Transverse colon (tissue), 4 donors: ENCODE data around the gene NHS.

Experiments used
- EP300 ChIP-seq: sonication (generic); formaldehyde crosslinking; IDR thresholded peaks from one replicate; pipeline ENCODE4 v1.6.1; 2017; ENCODE audit warnings: antibody characterized with exemption, low read depth
- POLR2A ChIP-seq: fragments of 450-650 bp; IDR thresholded peaks from one replicate; pipeline ENCODE4 v1.6.1; 2016; ENCODE audit warnings: antibody characterized with exemption, mild to moderate bottlenecking, moderate library complexity
- POLR2AphosphoS5 ChIP-seq, 3 donors: sonication (generic); formaldehyde crosslinking; IDR thresholded peaks; one replicate each; pipeline ENCODE4 v1.6.1; 2016; ENCODE audit warnings: antibody characterized with exemption in 3 of 3
- TF ChIP-seq, protein P1 (sequence below), 5 experiments: fragments of 200-600 bp in 3 of 5; fragments of 450-650 bp in 2 of 5; sonication (generic) in 3 of 5; IDR thresholded peaks; 1 replicate in 2 of 5; 2 replicates in 3 of 5; pipeline ENCODE4 v1.5.1; 2016 to 2017; ENCODE audit warnings: antibody characterized with exemption in 5 of 5, inconsistent platforms in 3 of 5, mild to moderate bottlenecking in 2 of 5, moderate library complexity in 1 of 5

DNA sequence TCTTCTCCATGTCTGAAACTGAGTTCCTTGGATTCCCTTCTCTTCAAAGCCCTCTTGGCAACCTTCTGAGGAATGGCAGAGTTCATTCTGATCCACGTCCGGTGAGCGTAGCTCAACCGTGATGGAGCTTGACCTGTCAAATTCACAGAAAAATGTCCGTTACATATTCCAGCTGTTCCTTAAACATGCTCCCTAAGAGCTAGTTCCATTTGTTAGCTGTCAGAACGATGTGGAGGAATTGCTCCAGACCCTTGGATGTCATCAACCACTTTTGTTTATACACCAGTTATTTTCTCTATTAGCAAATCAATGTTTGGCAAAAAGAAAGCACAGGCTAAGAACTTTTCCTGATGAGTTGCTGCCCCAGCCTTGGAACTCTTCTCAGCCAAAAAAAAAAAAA lies 50.1 kb downstream of the NHS start:
- TF ChIP-seq EP300 (no peak), POLR2AphosphoS5 (IDR thresholded peaks at IDR 0.05) (peak in 2 of 3 donors; percentile 30 to 37), POLR2A (no peak)
- TF ChIP-seq, protein P1, sequence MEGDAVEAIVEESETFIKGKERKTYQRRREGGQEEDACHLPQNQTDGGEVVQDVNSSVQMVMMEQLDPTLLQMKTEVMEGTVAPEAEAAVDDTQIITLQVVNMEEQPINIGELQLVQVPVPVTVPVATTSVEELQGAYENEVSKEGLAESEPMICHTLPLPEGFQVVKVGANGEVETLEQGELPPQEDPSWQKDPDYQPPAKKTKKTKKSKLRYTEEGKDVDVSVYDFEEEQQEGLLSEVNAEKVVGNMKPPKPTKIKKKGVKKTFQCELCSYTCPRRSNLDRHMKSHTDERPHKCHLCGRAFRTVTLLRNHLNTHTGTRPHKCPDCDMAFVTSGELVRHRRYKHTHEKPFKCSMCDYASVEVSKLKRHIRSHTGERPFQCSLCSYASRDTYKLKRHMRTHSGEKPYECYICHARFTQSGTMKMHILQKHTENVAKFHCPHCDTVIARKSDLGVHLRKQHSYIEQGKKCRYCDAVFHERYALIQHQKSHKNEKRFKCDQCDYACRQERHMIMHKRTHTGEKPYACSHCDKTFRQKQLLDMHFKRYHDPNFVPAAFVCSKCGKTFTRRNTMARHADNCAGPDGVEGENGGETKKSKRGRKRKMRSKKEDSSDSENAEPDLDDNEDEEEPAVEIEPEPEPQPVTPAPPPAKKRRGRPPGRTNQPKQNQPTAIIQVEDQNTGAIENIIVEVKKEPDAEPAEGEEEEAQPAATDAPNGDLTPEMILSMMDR (IDR thresholded peaks at IDR 0.05): no peak
